HG03095 (cell line): ENCODE data around the gene KCNN2.

Source experiments
- ATAC-seq: cut with Tn5 transposase; IDR thresholded peaks from one replicate; pipeline ENCODE4 v1.9.1; 2021; ENCODE audit warnings: moderate library complexity; ENCODE audit not compliant: unreplicated experiment

KCNN2 gene

DNA sequence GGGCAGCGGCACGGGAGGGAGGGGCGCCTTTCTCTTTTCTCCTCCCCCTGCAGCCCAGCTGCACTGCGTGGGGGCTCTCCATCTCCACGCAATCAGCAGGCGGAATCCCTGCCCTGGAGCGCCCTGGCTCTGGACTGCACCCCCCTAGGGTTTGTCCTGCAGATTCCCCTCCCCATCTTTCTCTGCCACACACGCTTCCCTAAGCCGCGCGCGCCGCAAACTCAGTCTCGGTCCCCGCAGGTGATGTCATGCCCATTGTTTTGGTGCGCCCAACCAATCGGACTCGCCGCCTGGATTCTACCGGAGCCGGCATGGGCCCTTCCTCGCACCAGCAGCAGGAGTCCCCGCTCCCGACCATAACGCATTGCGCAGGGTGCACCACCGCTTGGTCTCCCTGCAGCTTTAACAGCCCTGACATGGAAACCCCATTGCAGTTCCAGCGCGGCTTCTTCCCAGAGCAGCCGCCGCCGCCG lies at the start of gene KCNN2:
KCNN2 (plus strand) TSS at position 347 of the 473 bp plus-strand sequence; CDS start at position 417, 70 bp downstream.
- ATAC-seq = peak; percentile 46

DNA sequence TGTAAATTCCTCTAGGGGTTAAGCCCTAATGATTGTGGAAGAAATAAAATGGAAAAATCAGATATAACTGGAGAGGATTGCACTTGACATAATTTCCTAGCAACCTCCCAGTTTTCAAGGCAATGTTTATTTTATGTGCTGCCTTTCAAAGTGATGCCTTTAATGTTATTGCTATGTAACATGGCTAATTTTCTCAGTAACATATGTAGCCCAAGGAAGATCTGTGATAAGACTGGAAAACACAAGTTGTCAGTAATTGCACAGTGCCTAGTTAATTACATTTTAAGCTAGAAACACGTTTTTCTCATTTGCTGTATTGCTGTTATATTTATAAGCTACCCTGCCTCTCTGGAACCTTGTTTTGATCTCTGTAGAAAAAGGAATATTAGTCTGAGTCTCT lies 49.2 kb upstream of the KCNN2 start:
- ATAC-seq = no peak

DNA sequence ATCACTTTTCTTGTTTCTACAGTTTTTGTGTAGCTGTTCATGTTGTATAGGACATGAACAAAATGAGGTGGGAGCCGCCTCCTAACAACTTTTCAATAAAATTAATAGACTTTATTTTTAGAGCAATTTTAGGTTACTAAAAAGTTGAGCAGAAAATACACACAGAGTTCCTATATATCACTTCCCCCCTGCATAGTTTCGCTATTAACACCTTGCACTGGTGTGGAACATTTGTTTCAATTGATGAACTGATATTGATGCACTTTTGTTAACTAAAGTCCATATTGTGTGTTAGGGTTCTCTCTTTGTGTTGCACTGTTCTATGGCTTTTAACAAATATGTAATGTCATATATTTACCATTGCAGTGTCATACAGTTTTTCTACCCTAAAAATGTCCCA lies 47.8 kb upstream of the KCNN2 start:
- no peak for ATAC-seq

- ATAC-seq = no peak
Observed at GRCh38 chr5:114316167-114316566, 45.7 kb upstream of the KCNN2 start.

GRCh38 chr5:114317751-114318150 lies 44.1 kb upstream of the KCNN2 start:
- no peak for ATAC-seq

DNA sequence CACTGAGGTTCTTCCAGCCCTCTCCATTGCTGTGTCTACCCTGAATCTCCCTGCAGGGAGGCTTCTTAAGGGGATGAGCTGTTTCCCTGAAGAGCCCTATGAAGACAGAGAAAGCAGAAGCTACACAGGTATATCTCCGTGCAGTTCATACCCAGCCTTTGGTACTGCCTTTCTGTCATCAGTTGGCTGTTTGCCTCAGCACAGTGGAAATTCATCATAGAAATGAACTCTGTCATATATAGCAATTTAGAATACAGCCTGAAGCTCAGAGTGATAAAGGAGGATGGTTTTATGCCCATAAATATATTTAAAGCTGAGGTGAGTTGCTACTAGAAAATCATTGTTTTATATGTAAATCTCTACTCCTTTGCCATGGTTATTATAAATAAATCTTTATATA lies 42.6 kb upstream of the KCNN2 start:
- ATAC-seq = no peak

DNA sequence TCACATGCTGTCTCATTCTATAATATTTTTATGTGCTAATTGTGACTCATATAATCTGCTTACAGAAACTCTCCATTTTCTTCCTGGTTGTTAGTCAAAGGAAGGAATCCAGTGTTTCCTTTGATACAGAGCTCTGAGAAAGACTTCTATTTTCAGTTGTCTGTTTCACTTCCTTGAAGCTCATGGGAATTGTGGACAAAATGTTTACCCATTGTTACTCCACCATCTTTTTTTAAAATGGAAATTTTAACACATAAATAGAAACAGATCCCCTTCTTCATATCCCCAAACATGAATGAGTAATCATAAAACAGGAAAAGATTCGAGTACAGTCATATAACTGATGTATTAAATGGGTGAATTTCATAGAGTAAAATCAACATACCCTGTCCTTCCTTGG lies 42.0 kb upstream of the KCNN2 start:
- ATAC-seq = no peak

- ATAC-seq = no peak
Observed at GRCh38 chr5:114324282-114324681, 37.6 kb upstream of the KCNN2 start.

GRCh38 chr5:114325541-114325940 lies 36.3 kb upstream of the KCNN2 start:
- ATAC-seq = no peak

DNA sequence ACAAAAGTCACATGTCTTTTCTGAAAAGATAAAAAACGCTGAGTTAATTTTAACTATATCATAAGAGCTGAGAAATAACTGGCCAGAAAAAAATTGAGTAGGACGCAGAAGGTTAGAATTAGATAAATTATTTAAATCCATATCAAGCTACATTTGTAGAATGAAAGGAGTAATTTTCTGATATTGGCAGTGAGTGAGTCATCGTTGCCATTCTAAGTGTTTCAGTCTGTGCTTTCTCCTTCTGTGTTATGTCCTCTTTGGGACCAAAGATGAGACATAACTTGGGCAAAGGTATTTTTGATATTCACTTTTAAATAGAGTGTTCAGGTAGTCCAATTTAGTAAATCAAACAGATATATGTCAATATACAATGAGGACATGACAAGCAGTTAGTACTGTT lies 34.4 kb upstream of the KCNN2 start:
- ATAC-seq = no peak

DNA sequence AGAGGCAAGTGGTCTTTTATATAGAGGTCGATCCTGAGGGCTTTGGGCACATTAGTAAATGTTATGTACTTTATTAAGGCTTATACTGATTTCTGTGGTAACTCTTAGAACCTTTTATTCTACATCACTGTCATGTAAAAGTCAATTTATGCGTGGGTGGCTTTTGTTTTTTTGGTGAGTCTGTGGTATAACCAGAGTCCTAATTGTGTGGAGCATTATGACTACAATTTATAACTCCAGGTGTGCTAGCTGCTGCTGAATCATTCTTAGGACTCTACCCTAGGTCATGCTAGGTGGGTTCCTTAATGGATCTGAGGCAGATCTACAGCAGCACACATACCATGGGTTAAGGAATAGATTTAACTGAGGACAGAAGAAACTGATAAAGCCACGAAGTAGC lies 33.9 kb upstream of the KCNN2 start:
- ATAC-seq = no peak

DNA sequence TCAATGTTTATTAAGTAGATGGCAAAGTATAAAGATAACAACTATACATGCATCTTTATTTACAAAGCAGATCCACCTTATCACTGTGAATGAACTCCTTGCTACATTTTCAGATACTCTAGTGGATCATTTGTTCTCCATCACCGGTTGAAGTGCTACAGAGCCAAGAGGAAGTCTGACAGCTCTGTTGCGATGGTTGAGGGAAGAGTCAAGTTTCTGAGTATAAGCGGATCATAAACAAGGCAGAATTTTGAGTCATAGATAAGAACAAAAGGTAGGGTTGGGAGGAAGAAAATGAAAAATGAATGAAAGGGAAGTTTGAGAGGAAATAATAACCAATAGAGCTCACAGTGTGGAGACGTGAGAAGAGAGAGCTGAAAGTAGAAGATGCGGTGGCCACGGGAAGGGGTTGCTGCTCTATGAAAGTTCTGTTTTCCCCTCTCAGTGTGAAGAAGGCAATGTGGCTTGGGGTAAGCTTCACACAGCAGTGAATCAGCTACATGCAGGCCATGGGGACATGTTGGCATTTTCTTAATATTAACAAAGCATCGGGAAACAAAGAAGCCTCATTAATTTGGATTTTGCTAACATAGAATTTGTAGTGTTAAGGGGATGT lies 30.8 kb upstream of the KCNN2 start:
- ATAC-seq = no peak

DNA sequence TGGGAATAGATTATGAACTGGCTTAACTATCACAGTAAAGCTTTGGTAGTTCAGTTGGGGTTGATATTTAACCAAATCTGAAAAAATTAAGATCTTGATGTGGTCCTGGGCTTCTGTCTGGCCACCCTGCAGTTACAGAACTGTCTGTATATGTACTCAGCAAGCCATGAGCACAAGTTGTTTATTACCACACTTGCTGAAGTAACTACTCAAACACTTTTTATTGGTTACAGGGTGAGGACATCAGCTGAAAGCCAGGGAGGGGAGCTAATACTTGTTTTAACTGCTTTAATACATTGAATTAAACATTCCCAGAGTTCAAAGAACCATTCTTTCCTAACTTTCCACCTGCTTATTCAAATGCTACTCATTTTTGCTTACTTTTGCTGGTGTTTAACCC lies 29.4 kb upstream of the KCNN2 start:
- no peak for ATAC-seq

DNA sequence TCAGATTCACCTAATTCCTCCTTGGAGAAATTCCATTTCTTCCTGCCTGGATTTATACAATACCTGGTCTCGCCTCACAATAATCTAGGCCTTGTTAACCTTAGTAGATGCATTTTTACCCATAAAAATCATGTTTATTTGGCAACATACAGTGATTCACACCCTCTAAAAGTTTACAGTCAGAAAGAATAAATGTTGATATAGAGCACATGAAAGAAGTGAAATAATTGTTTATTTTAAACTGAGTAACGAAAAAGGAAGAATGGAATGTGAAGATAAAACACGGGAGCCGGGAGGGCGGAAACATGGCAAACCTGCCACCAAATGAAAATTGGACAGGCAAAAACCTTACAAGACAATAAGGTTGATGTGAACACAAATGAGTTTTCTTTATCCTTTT lies 28.9 kb upstream of the KCNN2 start:
- ATAC-seq = no peak

- no peak for ATAC-seq
Observed at GRCh38 chr5:114335391-114335790, 26.5 kb upstream of the KCNN2 start.

GRCh38 chr5:114339108-114339507 lies 22.8 kb upstream of the KCNN2 start:
- no peak for ATAC-seq

DNA sequence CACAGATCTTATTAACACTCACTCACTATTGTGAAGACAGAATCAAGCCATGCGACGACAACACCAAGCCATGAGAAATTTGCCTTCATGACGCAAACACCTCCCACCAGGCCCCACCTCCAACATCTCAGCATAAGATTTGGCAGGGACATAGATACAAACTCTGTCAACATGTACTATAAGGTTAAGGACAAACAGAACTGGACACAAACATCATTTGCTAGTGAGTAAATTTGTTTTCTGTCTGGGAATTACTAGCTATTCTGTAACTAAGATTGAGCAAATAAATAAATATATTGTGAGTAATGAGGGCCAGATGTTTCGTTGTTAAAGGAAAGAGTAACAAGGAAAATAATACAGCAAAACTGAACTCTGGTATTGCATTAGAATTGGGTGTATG lies 15.7 kb upstream of the KCNN2 start:
- no peak for ATAC-seq

DNA sequence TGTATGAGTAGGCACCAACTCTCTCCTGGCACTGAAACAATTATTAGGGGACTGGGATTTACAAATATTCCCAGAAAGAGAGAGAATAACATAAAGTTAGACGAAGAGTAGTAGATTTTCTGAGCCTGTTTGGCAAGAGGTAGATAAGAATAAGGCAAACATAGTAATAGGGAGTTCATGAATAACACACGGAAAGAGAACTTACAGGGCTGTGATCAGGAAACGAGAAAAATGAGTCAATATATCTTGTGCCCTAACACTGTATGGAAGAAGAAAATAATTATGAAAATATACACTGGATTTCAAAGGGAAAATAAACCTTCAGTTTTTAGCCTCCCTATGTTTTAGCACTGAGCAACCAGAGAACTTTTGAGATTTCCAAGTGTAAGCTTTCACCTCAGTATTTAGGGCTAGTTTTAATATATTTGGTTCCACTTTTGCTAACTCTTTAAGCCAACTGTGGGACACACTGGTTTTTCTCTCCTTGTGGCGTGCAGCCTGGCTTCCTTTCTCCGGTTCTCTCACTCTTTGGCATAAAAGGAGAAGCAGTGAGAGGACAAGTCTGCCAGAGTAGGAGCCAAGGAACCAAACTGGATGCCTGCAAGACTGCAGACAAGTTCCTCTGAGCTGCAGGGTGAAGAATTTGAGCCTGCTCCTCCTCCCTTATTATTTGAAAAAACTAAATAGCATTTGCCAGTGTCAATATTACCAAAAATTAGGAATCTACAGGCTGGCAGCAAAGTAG lies 6.6 kb upstream of the KCNN2 start:
- no peak for ATAC-seq

- ATAC-seq = no peak
Observed at GRCh38 chr5:114358329-114358728, 3.5 kb upstream of the KCNN2 start.

DNA sequence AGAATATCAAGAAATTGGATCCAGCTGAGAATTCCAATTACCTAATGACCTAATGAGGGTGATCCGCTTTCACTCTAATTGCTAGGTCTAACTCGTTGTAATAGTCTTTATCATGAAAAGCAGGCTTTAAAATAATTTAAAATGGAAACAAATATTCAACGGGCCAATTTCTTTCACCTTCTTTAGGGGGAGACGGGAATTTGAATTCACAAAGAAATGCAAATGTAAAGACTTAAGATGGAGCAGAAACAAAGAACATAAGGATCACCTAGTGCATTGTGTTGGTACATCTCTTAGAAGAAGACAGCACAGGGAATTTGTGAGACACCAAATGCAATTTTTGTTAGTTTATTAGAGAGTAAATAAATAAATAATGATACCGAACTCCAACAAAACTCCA lies 1.5 kb upstream of the KCNN2 start:
- no peak for ATAC-seq

GRCh38 chr5:114360816-114361723 lies 800 bp upstream of the KCNN2 start:
- no peak for ATAC-seq
